Stimulated activated CD4-positive, alpha-beta T cell treated with anti-CD3 and anti-CD28 coated beads, Interleukin-4, amount 100 ng/mL, for 1 hour (primary cell): Measurements from ENCODE around the gene ABHD17C.
"Not testable (repeated sequence)": the region's sequence is repeated elsewhere in the genome, so short reads cannot be mapped to it uniquely, and the experiment has no call there.

ENCODE experiments used
- DNase-seq: peaks from one replicate; pipeline ENCODE4 v3.0.0-alpha.2; 2020

ABHD17C gene

GRCh38 chr15:80695099-80695910 is at the start of gene ABHD17C:
Gene ABHD17C, plus strand, starts transcription at chr15:80695310. Its CDS starts 120 bp downstream, at chr15:80695430.
- peak; percentile 56 for DNase-seq

- DNase-seq = no peak
Observed at GRCh38 chr15:80645494-80646065, 49.5 kb upstream of the ABHD17C start.

- DNase-seq = not testable (repeated sequence)
Observed at GRCh38 chr15:80647424-80647823, 47.7 kb upstream of the ABHD17C start.

GRCh38 chr15:80654299-80654698 is 40.8 kb upstream of the ABHD17C start:
- DNase-seq = no peak

- DNase-seq = no peak
Observed at GRCh38 chr15:80659375-80659774, 35.7 kb upstream of the ABHD17C start.

GRCh38 chr15:80660119-80660518 is 35.0 kb upstream of the ABHD17C start:
- no peak for DNase-seq

- no peak for DNase-seq
Observed at GRCh38 chr15:80662129-80662528, 33.0 kb upstream of the ABHD17C start.

GRCh38 chr15:80662757-80663553 is 32.2 kb upstream of the ABHD17C start:
- no peak for DNase-seq

GRCh38 chr15:80665151-80665550 is 30.0 kb upstream of the ABHD17C start:
- DNase-seq = no peak

- DNase-seq = no peak
Observed at GRCh38 chr15:80667936-80668335, 27.2 kb upstream of the ABHD17C start.

- DNase-seq = no peak
Observed at GRCh38 chr15:80668546-80669236, 26.4 kb upstream of the ABHD17C start.

- no peak for DNase-seq
Observed at GRCh38 chr15:80669663-80670273, 25.3 kb upstream of the ABHD17C start.

- DNase-seq = no peak
Observed at GRCh38 chr15:80673561-80674244, 21.4 kb upstream of the ABHD17C start.

GRCh38 chr15:80674245-80674614 is 20.9 kb upstream of the ABHD17C start:
- no peak for DNase-seq

GRCh38 chr15:80677041-80677440 is 18.1 kb upstream of the ABHD17C start:
- no peak for DNase-seq

GRCh38 chr15:80679167-80679803 is 15.8 kb upstream of the ABHD17C start:
- no peak for DNase-seq

GRCh38 chr15:80679804-80680175 is 15.3 kb upstream of the ABHD17C start:
- DNase-seq = no peak

- no peak for DNase-seq
Observed at GRCh38 chr15:80682201-80682600, 12.9 kb upstream of the ABHD17C start.

- no peak for DNase-seq
Observed at GRCh38 chr15:80684697-80685096, 10.4 kb upstream of the ABHD17C start.

GRCh38 chr15:80685628-80686027 is 9.5 kb upstream of the ABHD17C start:
- DNase-seq = no peak

GRCh38 chr15:80689294-80689693 is 5.8 kb upstream of the ABHD17C start:
- DNase-seq = no peak

- no peak for DNase-seq
Observed at GRCh38 chr15:80689716-80690115, 5.4 kb upstream of the ABHD17C start.
